IMR-90 (cell line): ENCODE results near the gene ABLIM3. TPM values are rescaled to one million over a fixed set of nuclear protein-coding genes. Genes with fewer than 3 reads are reported as not detected.
A peak's percentile ranks its signal among the peaks of the same experiment; 100 is the strongest.

Source experiments
- ATAC-seq: fragments of 200-7000 bp; cut with Tn5 transposase; 2 replicates; pipeline ENCODE4 v1.9.1; 2020; ENCODE audit warnings: low read depth, mild to moderate bottlenecking, moderate library complexity
- BruUV-seq: library from RNA; stranded (reverse); fragments of 400-500 nt; replicated peaks from 2 replicates; lab custom pipeline; 2021; lab: Mats Ljungman, UMichigan
- CTCF ChIA-PET: fragments of 300-600 bp; formaldehyde crosslinking; extraction: SDS; loops from one replicate; lab custom pipeline; 2021; ENCODE audit warnings: antibody characterized with exemption; lab: Yijun Ruan, JAX
- POLR2A ChIA-PET: fragments of 300-600 bp; sonication (Branson Sonifier 250); formaldehyde crosslinking; loops from one replicate; lab custom pipeline; 2022; ENCODE audit warnings: antibody characterized with exemption; ENCODE audit not compliant: unreplicated experiment; lab: Charles Lee
- DNase-seq: peaks from one replicate; pipeline ENCODE4 v3.0.0; 2013
- H2AFZ ChIP-seq: replicated peaks from 2 replicates; pipeline ENCODE3; 2013; ENCODE audit warnings: low read length, mild to moderate bottlenecking; ENCODE audit not compliant: poor library complexity
- H2AK5ac ChIP-seq: 2 replicates; pipeline ENCODE4 v1.6.1; 2013; ENCODE audit warnings: low read depth, low read length, inconsistent platforms
- H2AK9ac ChIP-seq: replicated peaks from 2 replicates; pipeline ENCODE3; 2013; ENCODE audit warnings: mild to moderate bottlenecking, low read depth, low read length, moderate library complexity; ENCODE audit not compliant: poor library complexity
- H2BK120ac ChIP-seq: 2 replicates; pipeline ENCODE4 v1.6.1; 2013; ENCODE audit warnings: low read depth, low read length, inconsistent platforms
- H2BK15ac ChIP-seq: 3 replicates; pipeline ENCODE4 v1.6.1; 2013; ENCODE audit warnings: low read depth, low read length, inconsistent platforms
- H2BK20ac ChIP-seq: 2 replicates; pipeline ENCODE4 v1.6.1; 2013; ENCODE audit warnings: low read depth, mild to moderate bottlenecking, inconsistent platforms, low read length, moderate library complexity
- H2BK5ac ChIP-seq: 2 replicates; pipeline ENCODE4 v1.6.1; 2013; ENCODE audit warnings: mild to moderate bottlenecking, low read depth, low read length, inconsistent platforms; ENCODE audit not compliant: poor library complexity, severe bottlenecking
- H3K14ac ChIP-seq: replicated peaks from 2 replicates; pipeline ENCODE4 v1.6.1; 2013; ENCODE audit warnings: low read depth, low read length, inconsistent platforms
- H3K18ac ChIP-seq: 2 replicates; pipeline ENCODE4 v1.6.1; 2013; ENCODE audit warnings: low read depth, low read length, control low read depth
- H3K23ac ChIP-seq: 2 replicates; pipeline ENCODE4 v1.6.1; 2013; ENCODE audit warnings: low read depth, low read length, inconsistent platforms
- H3K27ac ChIP-seq: 2 replicates; pipeline ENCODE4 v1.5.1; 2013; ENCODE audit warnings: mild to moderate bottlenecking, control low read depth, low read length; ENCODE audit not compliant: insufficient read depth
- H3K27me3 ChIP-seq: 2 replicates; pipeline ENCODE4 v1.6.1; 2013; ENCODE audit warnings: low read length; ENCODE audit not compliant: control insufficient read depth, insufficient read depth
- H3K36me3 ChIP-seq: 2 replicates; pipeline ENCODE4 v1.6.1; 2013; ENCODE audit warnings: low read length, mixed read lengths; ENCODE audit not compliant: control insufficient read depth, insufficient read depth
- H3K4ac ChIP-seq: 2 replicates; pipeline ENCODE4 v1.6.1; 2013; ENCODE audit warnings: low read depth, low read length, inconsistent platforms
- H3K4me1 ChIP-seq: 2 replicates; pipeline ENCODE4 v1.6.1; 2013; ENCODE audit warnings: low read length, mixed read lengths; ENCODE audit not compliant: control insufficient read depth, insufficient read depth
- H3K4me2 ChIP-seq: 2 replicates; pipeline ENCODE4 v1.6.1; 2013; ENCODE audit warnings: low read depth, mild to moderate bottlenecking, control low read depth, low read length, moderate library complexity
- H3K4me3 ChIP-seq: 2 replicates; pipeline ENCODE4 v1.5.1; 2013; ENCODE audit warnings: low read depth, mild to moderate bottlenecking, control low read depth, low read length, moderate library complexity; ENCODE audit not compliant: insufficient read depth
- H3K56ac ChIP-seq: 2 replicates; pipeline ENCODE4 v1.6.1; 2013; ENCODE audit warnings: low read length, inconsistent platforms; ENCODE audit not compliant: insufficient read depth; ENCODE audit errors: extremely low read depth
- H3K79me1 ChIP-seq, 2 experiments: 2 replicates each; pipeline ENCODE4 v1.6.1; 2013; ENCODE audit warnings: low read length in 2 of 2, inconsistent platforms in 1 of 2, low read depth in 1 of 2
- H3K9ac ChIP-seq: 2 replicates; pipeline ENCODE4 v1.6.1; 2013; ENCODE audit warnings: low read depth, low read length, control low read depth
- H3K9me1 ChIP-seq: 2 replicates; pipeline ENCODE4 v1.6.1; 2013; ENCODE audit warnings: low read length, inconsistent platforms; ENCODE audit not compliant: insufficient read depth
- H3K9me3 ChIP-seq: 2 replicates; pipeline ENCODE4 v1.6.1; 2013; ENCODE audit warnings: low read length; ENCODE audit not compliant: control insufficient read depth, insufficient read depth
- H4K20me1 ChIP-seq: 2 replicates; pipeline ENCODE4 v1.6.1; 2013; ENCODE audit warnings: low read length, inconsistent platforms; ENCODE audit not compliant: insufficient read depth
- H4K5ac ChIP-seq: 2 replicates; pipeline ENCODE4 v1.6.1; 2013; ENCODE audit warnings: mild to moderate bottlenecking, low read depth, low read length, control low read depth
- H4K8ac ChIP-seq, 2 experiments: 2 replicates each; pipeline ENCODE4 v1.6.1; 2013; ENCODE audit warnings: low read depth in 2 of 2, low read length in 2 of 2, control low read depth in 1 of 2, inconsistent platforms in 1 of 2
- H4K91ac ChIP-seq: 2 replicates; pipeline ENCODE4 v1.6.1; 2013; ENCODE audit warnings: low read depth, low read length, inconsistent platforms; ENCODE audit not compliant: insufficient read depth
- BHLHE40 ChIP-seq: fragments of 150-350 bp; IDR thresholded peaks from 2 replicates; pipeline ENCODE4 v1.6.1; 2016; ENCODE audit warnings: mild to moderate bottlenecking, low read depth, low read length
- CEBPB ChIP-seq: IDR thresholded peaks from 2 replicates; pipeline ENCODE4 v1.6.1; 2012; ENCODE audit warnings: low read depth, low read length, improper control_type of control experiment
- CHD1 ChIP-seq: IDR thresholded peaks from 2 replicates; pipeline ENCODE4 v1.6.1; 2012; ENCODE audit warnings: low read depth, low read length, improper control_type of control experiment
- CTCF ChIP-seq: conservative IDR thresholded peaks from 2 replicates; pipeline ENCODE4 v1.5.1; 2012; ENCODE audit warnings: mild to moderate bottlenecking, low read depth, low read length, improper control_type of control experiment
- ELK1 ChIP-seq: fragments of 150-350 bp; IDR thresholded peaks from 2 replicates; pipeline ENCODE4 v1.6.1; 2016; ENCODE audit warnings: low read depth, mild to moderate bottlenecking, low read length, moderate library complexity, borderline replicate concordance
- MAFK ChIP-seq: IDR thresholded peaks from 2 replicates; pipeline ENCODE4 v1.6.1; 2012; ENCODE audit warnings: low read depth, low read length, improper control_type of control experiment
- MAZ ChIP-seq: IDR thresholded peaks from 2 replicates; pipeline ENCODE4 v1.6.1; 2012; ENCODE audit warnings: low read depth, mild to moderate bottlenecking, low read length, improper control_type of control experiment, moderate library complexity, borderline replicate concordance
- MXI1 ChIP-seq: IDR thresholded peaks from 2 replicates; pipeline ENCODE4 v1.6.1; 2012; ENCODE audit warnings: low read depth, mild to moderate bottlenecking, low read length, moderate library complexity, borderline replicate concordance
- RAD21 ChIP-seq: IDR thresholded peaks from 2 replicates; pipeline ENCODE4 v1.6.1; 2012; ENCODE audit warnings: low read length, improper control_type of control experiment
- RCOR1 ChIP-seq: IDR thresholded peaks from 2 replicates; pipeline ENCODE4 v1.6.1; 2012; ENCODE audit warnings: mild to moderate bottlenecking, low read length, improper control_type of control experiment; ENCODE audit not compliant: insufficient replicate concordance
- RFX5 ChIP-seq: IDR thresholded peaks from 2 replicates; pipeline ENCODE4 v1.8.0; 2012; ENCODE audit warnings: low read depth, mild to moderate bottlenecking, low read length, moderate library complexity
- SMC3 ChIP-seq: fragments of 150-350 bp; IDR thresholded peaks from 2 replicates; pipeline ENCODE4 v1.6.1; 2016; ENCODE audit warnings: low read depth, mild to moderate bottlenecking, antibody characterized with exemption, low read length, moderate library complexity
- WGBS, 2 experiments: methylation state at CpG; one replicate each; pipeline versions ENCODE4 v1.1.5 to v1.1.7; 2013; ENCODE audit warnings: missing lambda C conversion rate in 2 of 2; ENCODE audit not compliant: insufficient read length in 1 of 2; ENCODE audit errors: extremely low coverage in 2 of 2; 5-methylcytosine and 5-hydroxymethylcytosine counted together
- dilution Hi-C: fragments of 300-500 bp; cut with HindIII; formaldehyde crosslinking; loops from one replicate; pipeline ENCODE4 v1.14.3; 2018; ENCODE audit warnings: low sequenced_read_pairs; ENCODE audit not compliant: unreplicated experiment
- in situ Hi-C: fragments of 300-500 bp; cut with MboI; formaldehyde crosslinking; loops from 3 replicates; pipeline ENCODE4 v1.14.3; 2019; ENCODE audit warnings: low sequenced_read_pairs, inconsistent platforms, mixed read lengths
- intact Hi-C: fragments of 100-400 bp; cut with micrococcal nuclease; formaldehyde crosslinking; loops from 2 replicates; pipeline ENCODE4 v1.10.0; 2022
- polyA plus RNA-seq, 3 experiments: library from polyadenylated mRNA; depleted of rRNA; stranded (reverse); fragments of >200 nt; gene quantifications; 2 replicates each; pipeline ENCODE4 v1.2.3, GENCODE V29; 2012; ENCODE audit warnings: low replicate concordance in 1 of 3
- total RNA-seq: library from RNA; depleted of rRNA; stranded (reverse); fragments of >200 nt; gene quantifications from 2 replicates; pipeline ENCODE4 v1.2.3, GENCODE V29; 2012

ABLIM3 gene
- total and polyA plus RNA-seq, 2 of the 4 experiments (the other 2 are of a cell fraction), result 33.3 to 69.9 TPM

GRCh38 chr5:149205625-149206523 lies 64.6 kb downstream of the ABLIM3 start:
- dilution Hi-C loops, result no loop called here
- CTCF ChIA-PET, result interaction anchor here (1.1 kb wide), 2 partner anchors 23 to 73 kb away, joined by 3 read pairs; no protein-coding TSS in a partner anchor
- in situ Hi-C loops, result no loop called here
- peak; percentile 37; the same call in 1 of the 2 replicates for TF ChIP-seq MAFK
- peak; percentile 17 for TF ChIP-seq RCOR1
- TF ChIP-seq MXI1, result peak; percentile 58; the same call in 1 of the 2 replicates
- peak; percentile 67 for TF ChIP-seq BHLHE40
- TF ChIP-seq SMC3, result no peak
- no peak; the same call in 1 of the 2 replicates for TF ChIP-seq RAD21
- peak; percentile 3 for TF ChIP-seq MAZ
- TF ChIP-seq CEBPB, result peak; percentile 95
- TF ChIP-seq ELK1, result no peak
- no peak for TF ChIP-seq CTCF
- TF ChIP-seq RFX5, result no peak
- TF ChIP-seq CHD1, result no peak; the same call in 1 of the 2 replicates

More at GRCh38 chr5:149205625-149206523, 64.6 kb downstream of the ABLIM3 start:
- Histone ChIP-seq H2BK15ac (peak overlapping the region; percentile 100), H4K91ac (peak overlapping the region; percentile 98), H3K27me3 (no peaks in the 10 kb centered on the region), H2AK9ac (peak overlapping the region; percentile 83), H3K4ac (peak overlapping the region; percentile 94), H3K23ac (peak overlapping the region; percentile 93), H3K9me3 (no peaks in the 10 kb centered on the region), H3K56ac (peak overlapping the region; percentile 85), H4K8ac (peak overlapping the region; percentile 12 to 85), H3K4me1 (peaks cover 43% of the 10 kb centered on the region), H2BK5ac (peak overlapping the region; percentile 90), H2BK120ac (peak overlapping the region; percentile 98), H3K36me3 (peaks cover 29% of the 10 kb centered on the region), H3K4me2 (peak overlapping the region; percentile 62), H3K18ac (peak overlapping the region; percentile 93), H3K4me3 (no peak overlapping the region), H3K27ac (peak overlapping the region; percentile 95), H3K14ac (peak overlapping the region; percentile 88), H3K9me1 (peaks cover 48% of the 10 kb centered on the region), H4K20me1 (no peaks in the 10 kb centered on the region; the same call in 1 of the 2 replicates), H2BK20ac (peak overlapping the region; percentile 94), H4K5ac (peak overlapping the region; percentile 71), H2AFZ (peak overlapping the region; percentile 75), H3K79me1 (peaks cover 0 to 67% of the 10 kb centered on the region in 2 experiments; a peak in 2 of 4 replicates), H3K9ac (0 out of 2 replicates have a peak overlapping the region, but pooled peaks have one; percentile 50), H2AK5ac (peak overlapping the region; percentile 99)
- intact Hi-C loops, result loop anchor here (5.0 kb wide), 1 partner anchor 34 kb away; no protein-coding TSS in a partner anchor
- DNase-seq, result peak; percentile 93
- POLR2A ChIA-PET, result no interaction called here
- no TSS peak for BruUV-seq
- peak; percentile 76 for ATAC-seq
- WGBS, 2 experiments, result no CpG with 5 or more reads among the region's 10 CpGs
